Stomach (tissue), 9 donors: ENCODE data around the gene SLC35G6. TPM values are rescaled to one million over a fixed set of nuclear protein-coding genes. Genes with fewer than 3 reads are reported as not detected.
"Not testable (repeated sequence)": the region's sequence is repeated elsewhere in the genome, so short reads cannot be mapped to it uniquely, and the experiment has no call there.

Experiments
- DNase-seq, 2 donors: peaks; one replicate each; pipeline versions ENCODE4 v3.0.0 to v3.0.0-alpha.2; 2013 to 2019
- H3K27ac ChIP-seq, 5 donors: fragments of 200-600 bp in 4 of 5; sonication (generic) in 4 of 5; one replicate each; pipeline ENCODE4 v1.5.1; 2013 to 2019; ENCODE audit warnings: mild to moderate bottlenecking in 1 of 5, moderate library complexity in 1 of 5
- H3K27me3 ChIP-seq, 3 donors: fragments of 200-600 bp; sonication (generic); one replicate each; pipeline ENCODE4 v1.5.1; 2017 to 2019; ENCODE audit warnings: mixed run types in 1 of 3
- H3K36me3 ChIP-seq, 4 donors: fragments of 200-600 bp; sonication (generic); 1 replicate in 3 of 4; 2 replicates in 1 of 4; pipeline ENCODE4 v1.5.1; 2016 to 2019
- H3K4me1 ChIP-seq, 4 donors: fragments of 200-600 bp; sonication (generic); one replicate each; pipeline ENCODE4 v1.5.1; 2016 to 2019
- H3K4me3 ChIP-seq, 4 donors: fragments of 200-600 bp; sonication (generic) in 3 of 4; one replicate each; pipeline ENCODE4 v1.5.1; 2016 to 2019; ENCODE audit warnings: mild to moderate bottlenecking in 1 of 4
- H3K9me3 ChIP-seq, 4 donors: fragments of 200-600 bp; sonication (generic); one replicate each; pipeline ENCODE4 v1.5.1; 2016 to 2019
- EP300 ChIP-seq: sonication (generic); formaldehyde crosslinking; IDR thresholded peaks from one replicate; pipeline ENCODE4 v1.6.1; 2017; ENCODE audit warnings: antibody characterized with exemption
- POLR2A ChIP-seq, 4 donors: fragments of 450-650 bp; IDR thresholded peaks; one replicate each; pipeline ENCODE4 v1.6.1; 2016; ENCODE audit warnings: antibody characterized with exemption in 4 of 4, control low read depth in 2 of 4, mild to moderate bottlenecking in 1 of 4, moderate library complexity in 1 of 4
- POLR2AphosphoS5 ChIP-seq, 3 donors: sonication (generic); formaldehyde crosslinking; IDR thresholded peaks; one replicate each; pipeline ENCODE4 v1.6.1; 2016; ENCODE audit warnings: antibody characterized with exemption in 3 of 3
- WGBS, 5 donors: extraction: QIAGEN DNeasy Blood & Tissue Kit in 3 of 5; methylation state at CpG; one replicate each; pipeline versions ENCODE4 v1.1.5 to v1.1.7; 2013 to 2018; 5-methylcytosine and 5-hydroxymethylcytosine counted together
- intact Hi-C: fragments of 100-400 bp; cut with DNase I; formaldehyde crosslinking; loops from one replicate; pipeline ENCODE4 v1.15.1; 2023; ENCODE audit warnings: low total_unique reads
- polyA plus RNA-seq, 3 donors: library from polyadenylated mRNA; stranded (reverse); fragments of 200-250 nt; gene quantifications; one replicate each; pipeline ENCODE4 v1.2.3, GENCODE V29; 2013
- total RNA-seq, 5 donors: library from RNA; depleted of rRNA; stranded (reverse); fragments of >200 nt; gene quantifications; one replicate each; pipeline versions ENCODE4 v1.1.0 to v1.2.3, GENCODE V29; 2014 to 2016
- TF ChIP-seq, protein P1 (sequence below), 7 experiments: fragments of 450-650 bp in 4 of 7; fragments of 200-600 bp in 3 of 7; sonication (generic) in 3 of 7; IDR thresholded peaks; one replicate each; pipeline ENCODE4 v1.5.1; 2016 to 2019; ENCODE audit warnings: antibody characterized with exemption in 7 of 7, control low read depth in 2 of 7, mild to moderate bottlenecking in 1 of 7
- donor health status: healthy with polysubstance abuse.
- donor health status: Bipolar disorder and iron deficiency.
- donor health status: healthy.

SLC35G6 gene
- total and polyA plus RNA-seq, 8 donors: not detected

DNA sequence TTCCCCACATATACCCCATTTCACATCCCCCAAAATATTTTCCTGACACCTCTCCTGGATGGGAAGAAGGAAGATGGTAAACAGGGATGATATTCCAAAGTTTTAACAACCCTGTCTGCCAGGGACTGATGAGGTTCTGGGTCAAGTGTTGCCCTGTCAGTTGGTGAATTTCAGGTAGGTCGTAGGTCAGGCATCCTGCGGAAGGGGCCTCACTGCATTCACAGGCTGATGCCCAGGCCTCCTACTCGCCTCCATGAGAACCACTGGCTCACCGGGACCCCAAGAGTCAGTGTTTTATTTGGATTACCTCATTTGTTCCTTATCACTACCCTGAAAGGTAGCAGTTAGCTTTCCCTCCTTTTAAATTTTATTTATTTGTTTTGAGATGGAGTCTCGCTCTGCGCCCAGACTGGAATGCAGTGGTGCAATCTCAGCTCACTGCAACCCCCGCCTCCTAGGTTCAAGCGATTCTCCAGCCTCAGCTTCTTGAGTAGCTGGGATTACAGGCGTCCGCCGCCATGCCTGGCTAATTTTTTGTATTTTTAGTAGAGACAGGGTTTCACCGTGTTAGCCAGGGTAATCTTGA is 12.3 kb upstream of the SLC35G6 start:
- Histone ChIP-seq H3K9me3 (no peaks in the 10 kb centered on the region), H3K4me1 (peaks cover 28 to 80% (median 53%) of the 10 kb centered on the region in 4 donors), H3K4me3 (no peak overlapping the region), H3K36me3 (peaks cover 3 to 35% (median 32%) of the 10 kb centered on the region in 4 donors), H3K27ac (no peak overlapping the region), H3K27me3 (no peaks in the 10 kb centered on the region)
- 68 to 76% (median 72%) methylated on average over 12 of the region's 12 CpGs for WGBS, 5 donors
- DNase-seq: no peak
- intact Hi-C loops: no loop called here
- TF ChIP-seq POLR2AphosphoS5 (IDR thresholded peaks at IDR 0.05) (no peak), POLR2A (IDR thresholded peaks at IDR 0.05) (no peak), EP300 (no peak)
- TF ChIP-seq, protein P1, sequence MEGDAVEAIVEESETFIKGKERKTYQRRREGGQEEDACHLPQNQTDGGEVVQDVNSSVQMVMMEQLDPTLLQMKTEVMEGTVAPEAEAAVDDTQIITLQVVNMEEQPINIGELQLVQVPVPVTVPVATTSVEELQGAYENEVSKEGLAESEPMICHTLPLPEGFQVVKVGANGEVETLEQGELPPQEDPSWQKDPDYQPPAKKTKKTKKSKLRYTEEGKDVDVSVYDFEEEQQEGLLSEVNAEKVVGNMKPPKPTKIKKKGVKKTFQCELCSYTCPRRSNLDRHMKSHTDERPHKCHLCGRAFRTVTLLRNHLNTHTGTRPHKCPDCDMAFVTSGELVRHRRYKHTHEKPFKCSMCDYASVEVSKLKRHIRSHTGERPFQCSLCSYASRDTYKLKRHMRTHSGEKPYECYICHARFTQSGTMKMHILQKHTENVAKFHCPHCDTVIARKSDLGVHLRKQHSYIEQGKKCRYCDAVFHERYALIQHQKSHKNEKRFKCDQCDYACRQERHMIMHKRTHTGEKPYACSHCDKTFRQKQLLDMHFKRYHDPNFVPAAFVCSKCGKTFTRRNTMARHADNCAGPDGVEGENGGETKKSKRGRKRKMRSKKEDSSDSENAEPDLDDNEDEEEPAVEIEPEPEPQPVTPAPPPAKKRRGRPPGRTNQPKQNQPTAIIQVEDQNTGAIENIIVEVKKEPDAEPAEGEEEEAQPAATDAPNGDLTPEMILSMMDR (IDR thresholded peaks at IDR 0.05): no peak

DNA sequence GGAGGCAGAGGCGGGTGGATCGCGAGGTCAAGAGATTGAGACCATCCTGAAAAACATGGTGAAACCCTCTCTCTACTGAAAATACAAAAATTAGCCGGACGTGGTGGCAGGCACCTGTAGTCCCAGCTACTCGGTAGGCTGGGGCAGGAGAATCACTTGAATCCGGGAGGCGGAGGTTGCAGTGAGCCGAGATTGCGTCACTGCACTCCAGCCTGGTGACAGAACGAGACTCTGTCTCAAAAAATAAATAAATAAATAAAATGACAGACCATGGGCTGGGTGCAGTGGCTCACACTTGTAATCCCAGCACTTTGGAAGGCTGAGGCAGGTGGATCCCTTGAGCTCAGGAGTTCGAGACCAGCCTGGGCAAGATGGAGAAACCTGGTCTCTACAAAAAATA is 11.4 kb upstream of the SLC35G6 start:
- DNase-seq, H3K4me3 ChIP-seq, intact Hi-C loops, H3K9me3 ChIP-seq, H3K27me3 ChIP-seq, H3K27ac ChIP-seq: not testable (repeated sequence)
- peaks cover 28 to 88% (median 57%) of the 10 kb centered on the region in 4 donors for H3K4me1 ChIP-seq
- H3K36me3 ChIP-seq: peaks cover 0 to 25% (median 23%) of the 10 kb centered on the region in 4 donors
- 89 to 95% (median 95%) methylated on average over 12 of the region's 12 CpGs for WGBS, 5 donors

DNA sequence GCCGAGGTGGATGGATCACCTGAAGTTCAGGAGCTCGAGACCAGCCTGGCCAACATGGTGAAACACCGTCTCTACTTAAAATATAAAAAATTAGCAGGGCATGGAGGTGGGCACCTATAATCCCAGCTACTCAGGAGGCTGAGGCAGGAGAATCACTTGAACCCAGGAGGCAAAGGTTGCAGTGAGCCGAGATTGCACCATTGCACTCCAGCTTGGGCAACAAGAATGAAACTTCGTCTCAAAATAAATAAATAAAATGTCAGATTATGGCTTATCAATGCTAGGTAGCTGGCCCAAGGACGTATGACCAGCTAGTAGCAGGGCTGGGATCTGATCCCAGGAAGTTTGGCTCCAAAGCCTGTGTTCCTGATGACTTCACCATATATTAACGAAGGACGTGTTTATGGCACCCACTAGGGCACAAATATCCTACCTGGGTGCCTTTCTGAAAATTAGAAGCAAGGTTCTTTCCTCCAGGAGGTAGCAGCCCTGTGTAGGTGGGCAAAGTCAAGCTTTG is 10.7 kb upstream of the SLC35G6 start:
- DNase-seq, H3K9me3 ChIP-seq, intact Hi-C loops, H3K4me3 ChIP-seq, H3K27me3 ChIP-seq, H3K27ac ChIP-seq: not testable (repeated sequence)
- Histone ChIP-seq H3K4me1 (peaks cover 33 to 94% (median 62%) of the 10 kb centered on the region in 4 donors), H3K36me3 (peaks cover 0 to 21% (median 17%) of the 10 kb centered on the region in 4 donors)
- WGBS, 5 donors: 55 to 63% (median 63%) methylated on average over 8 of the region's 8 CpGs

DNA sequence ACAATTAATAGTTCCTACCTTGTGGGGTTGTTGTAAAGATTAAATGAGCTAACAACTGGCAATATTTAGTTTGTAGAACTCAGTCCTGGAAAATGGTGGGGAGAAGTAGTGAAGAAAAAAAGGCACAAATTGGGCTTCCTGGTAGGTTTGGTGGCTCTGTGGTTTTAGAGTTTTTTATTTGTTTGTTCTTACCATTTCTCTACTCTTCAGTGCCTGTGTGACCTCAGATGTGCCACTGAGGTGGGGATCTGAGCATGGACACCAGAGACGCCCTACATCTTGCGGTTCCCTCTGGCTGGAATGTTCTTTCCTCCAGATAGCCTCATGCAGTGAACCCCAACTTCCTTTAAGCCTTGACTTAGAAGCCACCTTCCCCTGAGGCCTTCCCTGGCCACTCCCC is 9.5 kb upstream of the SLC35G6 start:
- intact Hi-C loops: no loop called here
- no peak for TF ChIP-seq POLR2AphosphoS5 (IDR thresholded peaks at IDR 0.05)
- no peak for TF ChIP-seq EP300
- TF ChIP-seq, protein P1 (IDR thresholded peaks at IDR 0.05): no peak
- TF ChIP-seq POLR2A (IDR thresholded peaks at IDR 0.05): no peak
- no peak for DNase-seq
- Histone ChIP-seq H3K27me3 (no peaks in the 10 kb centered on the region), H3K9me3 (no peaks in the 10 kb centered on the region), H3K4me3 (no peak overlapping the region), H3K36me3 (peaks cover 0 to 9% (median 5%) of the 10 kb centered on the region in 4 donors), H3K27ac (peak overlapping the region in 2 of 5 donors; percentile 7 to 20), H3K4me1 (peaks cover 35 to 95% (median 64%) of the 10 kb centered on the region in 4 donors)
- WGBS, 5 donors: 73 to 85% (median 80%) methylated on average over 2 of the region's 2 CpGs

DNA sequence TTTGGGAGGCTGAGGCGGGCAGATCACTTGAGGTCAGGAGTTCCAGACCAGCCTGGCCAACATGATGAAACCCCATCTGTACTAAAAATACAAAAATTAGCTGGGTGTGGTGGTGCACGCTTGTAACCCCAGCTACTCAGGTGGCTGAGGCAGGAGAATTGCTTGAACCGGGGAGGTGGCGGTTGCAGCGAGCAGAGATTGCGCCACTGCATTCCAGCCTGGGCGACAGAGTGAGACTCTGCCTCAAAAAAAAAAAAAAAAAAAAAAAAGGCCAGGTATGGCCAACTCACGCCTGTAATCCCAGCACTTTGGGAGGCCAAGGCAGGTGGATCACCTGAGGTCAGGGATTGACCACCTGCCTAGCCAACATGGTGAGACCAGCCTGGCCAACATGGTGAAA is 6.5 kb upstream of the SLC35G6 start:
- H3K36me3 ChIP-seq: not testable (repeated sequence)
- H3K27ac ChIP-seq: peak overlapping the region in 2 of 5 donors; percentile 97 to 100

More for the DNA sequence above, 6.5 kb upstream of the SLC35G6 start:
- H3K9me3 ChIP-seq, DNase-seq, H3K27me3 ChIP-seq, H3K4me3 ChIP-seq: not testable (repeated sequence)
- 82 to 94% (median 90%) methylated on average over 8 of the region's 8 CpGs for WGBS, 5 donors
- peaks cover 52 to 87% (median 69%) of the 10 kb centered on the region in 4 donors for H3K4me1 ChIP-seq
- intact Hi-C loops: loop anchor here (5.0 kb wide), 1 partner anchor 37 kb away; the partner anchor contains the start of genes FGF11 and TMEM102
